Islet of Langerhans (tissue), 1 donor: ENCODE results near the gene DUSP1.
A peak's percentile ranks its signal among the peaks of the same experiment; 100 is the strongest.

Source experiments
- FAIRE-seq: peaks from one replicate; lab custom pipeline; 2011; peaks lifted over from hg19 to GRCh38; lab: Jason Lieb, UNC

The DUSP1 gene

GRCh38 chr5:172743112-172743959 is 27.7 kb downstream of the DUSP1 start:
- no peak for FAIRE-seq

DNA sequence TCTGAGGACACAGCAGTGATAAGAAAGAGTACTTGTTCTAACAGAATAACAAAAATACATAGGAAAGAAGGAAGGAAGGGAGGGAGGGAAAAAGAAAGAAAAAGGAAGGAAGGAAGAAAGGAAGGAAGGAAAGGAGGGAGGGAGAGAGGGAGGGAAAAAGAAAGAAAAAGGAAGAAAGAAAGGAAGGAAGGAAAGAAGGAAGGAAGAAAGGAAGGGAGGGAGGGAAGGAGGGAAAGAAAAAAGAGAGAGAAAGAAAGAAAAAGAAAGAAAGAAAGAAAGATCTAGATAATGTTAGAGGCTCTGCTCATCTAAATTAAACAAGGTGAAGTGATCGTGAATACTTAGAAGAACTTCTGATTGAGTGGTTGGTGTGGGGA is 29.8 kb downstream of the DUSP1 start:
- FAIRE-seq, result no peak

GRCh38 chr5:172740428-172741205 is 30.4 kb downstream of the DUSP1 start:
- no peak for FAIRE-seq

GRCh38 chr5:172739375-172739774 is 31.6 kb downstream of the DUSP1 start:
- no peak for FAIRE-seq

DNA sequence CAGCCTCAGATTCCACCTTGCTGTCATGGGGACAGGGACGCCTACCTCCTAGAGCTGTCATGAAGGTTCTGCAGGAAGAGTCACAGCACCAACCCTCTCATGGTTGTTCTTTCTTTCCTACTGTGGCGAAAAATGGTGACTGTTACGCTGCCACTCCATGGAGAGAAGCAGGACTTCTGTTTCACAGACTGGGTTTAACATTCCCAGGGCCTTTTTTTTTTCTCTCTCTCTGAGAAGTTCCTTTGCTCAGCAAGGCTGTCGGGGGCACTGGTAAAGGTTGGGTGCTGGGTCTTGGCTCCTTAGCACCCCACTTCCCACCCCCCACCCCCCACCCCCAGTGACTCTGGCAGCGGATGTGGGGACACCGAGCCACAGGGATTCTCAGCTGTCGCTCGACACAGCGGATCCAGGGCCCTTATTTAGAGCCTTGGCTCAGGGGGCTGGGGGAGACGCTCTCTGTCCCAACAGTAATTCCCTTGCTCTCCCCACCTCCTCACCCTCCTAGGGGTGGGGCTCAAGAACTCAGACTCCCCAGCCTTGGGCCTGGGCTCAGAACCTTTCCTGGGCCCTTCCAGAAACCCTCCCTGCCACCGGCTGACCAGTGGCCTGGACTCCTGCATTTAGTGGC is 34.4 kb downstream of the DUSP1 start:
- no peak for FAIRE-seq

DNA sequence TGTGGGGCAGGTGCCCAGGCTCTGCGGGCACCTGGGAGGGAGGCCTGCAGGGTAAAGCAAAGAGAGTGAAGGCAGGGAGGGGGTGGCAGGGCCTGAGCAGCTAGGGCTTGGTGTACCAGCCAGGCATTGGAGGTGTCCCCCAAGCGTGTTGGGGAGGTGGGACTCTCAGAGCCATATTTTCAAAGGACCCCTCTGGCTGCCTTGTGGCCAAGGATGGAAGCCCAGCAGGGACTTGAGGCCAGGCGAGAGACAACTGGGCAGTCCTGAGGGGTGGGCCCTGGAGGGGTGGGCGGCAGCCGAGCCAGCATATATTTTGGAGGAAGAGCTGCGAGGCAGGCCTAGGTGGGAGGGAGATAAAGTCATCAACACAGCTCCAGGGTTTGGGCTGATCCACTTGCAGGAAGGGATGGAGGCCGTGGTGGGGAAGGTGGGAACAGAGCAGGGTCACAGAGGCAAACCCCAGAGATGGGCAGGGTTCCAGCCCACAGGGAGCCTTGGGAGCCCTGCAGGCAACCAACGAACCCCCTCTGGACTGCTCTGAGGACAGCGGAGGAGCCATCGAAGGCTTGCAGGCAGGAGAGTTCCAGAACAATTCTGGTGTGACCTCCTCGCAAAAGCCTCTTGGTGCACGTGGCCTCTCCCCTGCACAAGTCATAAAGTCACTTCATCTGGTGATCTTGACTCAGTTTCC is 35.7 kb downstream of the DUSP1 start:
- FAIRE-seq, result no peak

GRCh38 chr5:172733974-172734346 is 37.0 kb downstream of the DUSP1 start:
- no peak for FAIRE-seq

DNA sequence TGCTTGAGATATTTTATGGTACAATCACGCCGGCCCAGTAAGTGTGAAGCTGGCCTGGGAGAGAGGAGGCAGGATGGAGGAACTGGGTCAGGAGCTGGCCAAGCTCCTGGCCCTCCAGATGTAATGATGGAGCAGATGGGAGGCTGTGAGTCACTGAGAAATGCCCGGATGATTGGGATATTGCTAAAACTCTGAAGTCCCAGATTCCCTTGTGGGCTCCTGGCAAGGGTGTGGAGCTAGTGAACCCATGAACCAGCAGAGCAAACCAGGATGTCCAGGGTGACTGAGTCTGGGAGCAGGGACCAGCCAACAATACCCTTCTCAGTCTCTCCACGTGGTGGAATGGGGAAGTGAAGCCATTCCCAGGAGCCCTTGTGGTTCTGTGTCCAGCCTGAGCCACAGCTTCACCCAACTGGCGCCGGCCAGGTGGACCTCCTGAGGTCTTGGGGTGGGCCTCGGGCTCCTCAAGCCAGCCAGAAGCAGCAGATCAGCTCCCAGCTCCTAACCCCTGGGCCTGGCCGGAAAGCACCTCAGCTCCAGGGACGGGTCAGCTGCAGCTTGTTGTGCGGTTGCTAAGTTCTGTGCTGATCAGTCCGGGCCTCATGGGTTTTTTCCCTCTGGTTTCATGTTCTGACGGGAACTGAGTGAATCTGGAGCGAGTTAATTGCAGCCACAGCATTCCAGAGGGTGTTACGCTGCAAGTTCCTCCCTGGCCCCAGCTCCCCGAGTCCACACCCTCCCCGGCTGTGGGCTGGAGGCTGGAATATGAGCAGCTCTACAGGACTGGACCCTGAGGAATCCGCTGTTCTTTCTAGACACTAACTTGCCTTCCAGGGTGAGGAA is 37.6 kb downstream of the DUSP1 start:
- no peak for FAIRE-seq

DNA sequence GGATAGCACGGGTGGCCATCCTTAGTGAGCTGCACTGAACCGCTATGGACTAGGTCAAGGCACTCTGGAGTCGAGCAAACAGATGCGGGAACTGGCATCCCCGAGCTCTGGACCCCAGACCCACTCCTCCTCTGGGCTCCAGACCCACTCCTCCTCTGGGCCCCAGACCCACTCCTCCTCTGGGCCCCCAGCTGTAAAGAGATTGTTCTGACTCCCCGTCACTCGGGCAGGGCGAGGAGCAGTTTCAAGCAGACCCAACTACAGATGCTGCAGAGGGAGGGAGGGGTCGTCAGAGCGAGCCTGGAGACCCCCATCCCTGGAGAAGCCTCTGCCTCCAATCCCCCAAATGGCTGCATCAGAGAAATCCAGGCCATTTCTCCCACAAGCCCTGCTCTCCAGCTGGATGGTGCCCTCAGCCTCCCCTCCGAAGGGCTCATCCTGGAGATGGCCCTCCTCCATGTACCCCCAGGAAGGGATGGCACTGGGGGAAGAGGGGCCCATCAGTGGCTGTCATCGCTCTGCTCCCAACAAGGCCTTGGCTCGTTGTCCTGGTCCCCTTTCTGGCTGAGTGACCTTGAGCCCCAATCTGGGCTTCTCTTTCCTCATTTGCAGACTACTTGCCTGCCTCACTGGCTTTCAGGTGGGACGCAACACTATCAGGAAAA is 38.7 kb downstream of the DUSP1 start:
- no peak for FAIRE-seq

DNA sequence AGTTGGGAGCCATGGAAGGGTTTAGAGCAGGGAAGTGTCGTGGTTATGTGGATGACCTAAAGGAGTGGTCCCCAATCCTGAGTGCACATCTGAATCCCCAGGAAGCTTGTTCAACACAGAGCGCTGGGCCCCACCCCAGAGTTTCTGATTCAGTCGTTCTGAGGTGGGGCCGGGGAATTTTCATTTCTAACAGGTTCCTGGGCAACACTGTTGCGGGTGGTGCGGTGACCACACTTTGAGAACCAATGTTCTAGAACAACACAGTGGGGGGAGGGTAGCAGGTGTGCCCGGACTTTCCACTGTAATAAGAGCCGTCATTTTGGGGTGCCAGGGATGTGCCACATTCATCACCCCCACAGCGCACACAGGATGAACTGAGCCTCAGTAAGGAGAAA is 39.3 kb downstream of the DUSP1 start:
- FAIRE-seq, result no peak

DNA sequence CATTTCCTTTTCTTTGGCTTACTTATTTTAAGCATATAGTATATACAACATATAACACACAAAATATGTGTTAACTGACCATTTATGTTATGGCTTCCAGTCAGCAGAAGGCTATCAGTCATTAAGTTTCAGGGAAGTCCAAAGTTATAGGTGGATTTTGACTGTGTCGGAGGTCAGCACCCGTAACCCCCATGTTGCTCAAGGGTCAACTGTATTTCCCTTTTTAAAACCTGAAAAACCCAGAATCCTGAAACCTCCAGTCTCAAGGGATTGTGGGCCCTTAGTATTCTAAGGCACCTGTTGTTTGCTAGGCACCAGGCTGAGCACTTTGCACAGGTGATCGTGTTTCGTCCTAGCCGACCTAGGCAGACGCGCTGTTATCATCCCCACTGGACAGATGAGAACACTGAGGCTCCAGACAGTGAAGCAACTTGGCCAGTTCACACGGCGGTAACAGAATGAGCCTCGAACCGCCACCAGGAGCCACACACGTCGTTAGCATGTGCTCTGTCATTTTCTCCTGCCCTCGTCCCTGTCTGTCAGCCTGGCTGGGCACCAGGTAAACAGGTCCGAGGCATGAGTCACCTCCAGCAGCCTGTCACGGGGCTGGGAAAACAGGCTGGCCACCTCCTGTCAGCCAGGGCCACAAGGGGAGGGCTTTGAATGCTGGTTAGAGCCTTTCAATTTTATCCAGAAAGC is 39.9 kb downstream of the DUSP1 start:
- FAIRE-seq, result peak; percentile 47

DNA sequence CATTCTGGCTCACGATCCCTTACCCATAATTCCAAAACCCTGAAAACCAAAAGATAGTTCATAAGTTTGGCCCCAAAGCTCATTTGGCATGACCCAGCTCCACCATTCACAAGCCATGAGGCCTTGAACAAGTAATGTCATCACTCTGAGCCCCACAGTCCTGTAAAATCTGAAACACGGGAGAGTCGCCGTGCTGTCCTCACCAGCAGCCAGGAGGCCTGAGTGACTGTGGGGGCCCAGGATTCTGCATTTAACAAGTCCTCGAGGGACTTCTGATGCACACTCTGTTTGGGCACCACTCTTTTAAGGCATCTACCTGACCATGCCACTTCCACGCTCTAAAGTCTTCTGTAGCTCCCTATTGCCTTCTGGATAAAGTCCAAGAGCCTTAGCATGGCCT is 40.8 kb downstream of the DUSP1 start:
- FAIRE-seq, result no peak

- FAIRE-seq, result no peak
Measured at GRCh38 chr5:172729588-172729987, 41.4 kb downstream of the DUSP1 start.

DNA sequence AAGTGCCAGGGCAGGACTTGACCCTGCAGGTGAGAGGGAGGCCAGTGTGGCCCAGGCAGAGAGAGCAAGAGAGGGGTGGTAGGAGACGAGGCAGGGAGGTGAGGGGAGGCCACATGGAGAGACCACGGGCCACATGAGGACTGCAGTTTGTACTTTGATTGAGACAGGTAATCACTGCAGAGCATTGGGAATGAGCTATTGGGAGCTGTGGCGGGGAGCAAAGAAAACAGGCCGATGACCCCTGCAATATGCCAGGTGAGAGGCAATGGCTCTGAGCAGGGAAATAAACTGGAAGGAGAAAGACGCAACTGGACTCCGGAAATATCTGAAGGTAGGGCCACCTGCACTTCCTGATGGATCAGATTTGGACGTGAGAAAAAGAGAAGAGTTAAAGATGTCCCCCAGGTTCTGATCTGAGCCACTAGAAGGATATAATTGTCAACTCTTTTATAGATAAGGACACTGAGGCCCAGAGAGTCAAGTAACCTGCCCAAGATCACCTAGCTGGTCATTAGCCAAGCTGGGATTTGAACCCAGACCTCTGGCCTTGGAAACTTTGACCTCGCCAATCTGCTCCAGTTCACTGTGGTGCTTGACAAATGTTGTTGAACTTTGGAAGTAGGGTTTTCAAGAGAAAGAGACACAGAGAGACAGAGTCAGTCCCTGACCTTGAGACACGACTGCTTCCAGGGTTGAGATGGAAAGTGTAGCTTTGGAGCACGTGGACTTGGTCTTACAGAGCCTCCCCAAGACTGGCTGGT is 42.3 kb downstream of the DUSP1 start:
- no peak for FAIRE-seq

- no peak for FAIRE-seq
Measured at GRCh38 chr5:172727551-172727950, 43.4 kb downstream of the DUSP1 start.

- FAIRE-seq, result no peak
Measured at GRCh38 chr5:172726966-172727365, 44.0 kb downstream of the DUSP1 start.

DNA sequence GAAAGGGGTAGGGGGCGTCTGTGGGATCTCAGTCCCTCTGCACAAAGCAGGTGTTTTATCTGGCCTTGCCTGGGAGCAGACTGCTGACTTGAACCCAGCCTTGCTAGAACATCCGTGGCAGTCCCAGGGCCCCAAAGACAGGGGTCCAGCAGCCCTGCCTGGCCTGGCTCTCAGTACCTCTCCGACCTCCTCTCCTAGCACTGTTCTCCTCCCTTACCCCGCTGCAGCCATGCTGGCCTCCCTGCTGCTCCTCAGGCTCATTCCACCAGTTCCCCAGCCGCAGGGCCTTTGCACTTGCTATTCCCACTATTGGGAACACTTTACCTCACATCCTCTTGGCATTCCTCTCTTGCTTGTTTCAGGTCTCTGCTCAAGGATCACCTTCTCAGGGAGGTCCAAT is 45.2 kb downstream of the DUSP1 start:
- no peak for FAIRE-seq

GRCh38 chr5:172725273-172725672 is 45.7 kb downstream of the DUSP1 start:
- FAIRE-seq, result no peak

GRCh38 chr5:172724242-172725183 is 46.5 kb downstream of the DUSP1 start:
- FAIRE-seq, result peak; percentile 86
